Activated CD4-positive, alpha-beta T cell treated with anti-CD3 and anti-CD28 coated beads, Interleukin-2, amount 10 ng/mL, durations not matched to agents 24 days and 14 days (primary cell): ENCODE measurements around the gene ALS2CL. TPM values are rescaled to one million over a fixed set of nuclear protein-coding genes. Genes with fewer than 3 reads are reported as not detected.

ENCODE experiments used
- DNase-seq: peaks from one replicate; pipeline ENCODE4 v3.0.0; 2022
- H3K27ac Mint-ChIP-seq: one replicate; pipeline ENCODE4 v1.8.0; 2022; ENCODE audit warnings: mild to moderate bottlenecking, mixed read lengths
- H3K27me3 Mint-ChIP-seq: one replicate; pipeline ENCODE4 v1.8.0; 2022; ENCODE audit warnings: mixed read lengths
- H3K36me3 Mint-ChIP-seq: one replicate; pipeline ENCODE4 v1.8.0; 2022; ENCODE audit warnings: low read depth, mild to moderate bottlenecking, mixed read lengths
- H3K4me1 Mint-ChIP-seq: one replicate; pipeline ENCODE4 v1.8.0; 2021; ENCODE audit warnings: mixed read lengths
- H3K4me3 Mint-ChIP-seq: one replicate; pipeline ENCODE4 v1.8.0; 2022; ENCODE audit warnings: mild to moderate bottlenecking, moderate library complexity, mixed read lengths
- H3K9me3 Mint-ChIP-seq: one replicate; pipeline ENCODE4 v1.8.0; 2021; ENCODE audit warnings: mixed read lengths
- intact Hi-C: fragments of 100-400 bp; cut with micrococcal nuclease; formaldehyde crosslinking; loops from one replicate; pipeline ENCODE4 v1.15.1; 2023
- total RNA-seq: library from RNA; stranded (reverse); gene quantifications from 2 replicates; pipeline ENCODE4 v1.2.3, GENCODE V29; 2022

Gene ALS2CL
- total RNA-seq, 1 donor from 2014 or later = 0.47 TPM

- no peak for DNase-seq
- Mint-ChIP-seq H3K9me3 (no peaks in the 10 kb centered on the region), H3K27ac (no peak overlapping the region), H3K4me1 (peaks cover 1% of the 10 kb centered on the region), H3K36me3 (no peaks in the 10 kb centered on the region), H3K27me3 (peaks cover 38% of the 10 kb centered on the region), H3K4me3 (no peak overlapping the region)
- intact Hi-C loops = loop anchor here (10.0 kb wide), 1 partner anchor 682 kb away; the partner anchor contains the start of gene PTPN23
Measured at GRCh38 chr3:46702246-46703012, 8.9 kb upstream of the ALS2CL start.

- H3K4me1 Mint-ChIP-seq = peaks cover 1% of the 10 kb centered on the region
- H3K9me3 Mint-ChIP-seq = no peaks in the 10 kb centered on the region
- H3K27ac Mint-ChIP-seq = no peak within 1 kb of the TSS
- H3K36me3 Mint-ChIP-seq = no peaks in the 10 kb centered on the region
- peaks cover 38% of the 10 kb centered on the region for H3K27me3 Mint-ChIP-seq
- intact Hi-C loops = loop anchor here (10.0 kb wide), 1 partner anchor 683 kb away; the partner anchor contains the start of gene PTPN23
- no peak within 1 kb of the TSS for H3K4me3 Mint-ChIP-seq
- DNase-seq = no peak
Measured at GRCh38 chr3:46701181-46701939, 7.9 kb upstream of the ALS2CL start, which contains the start of gene TMIE. Gene TMIE (plus strand): TSS chr3:46701392. CDS start chr3:46701488, 96 bp downstream.

DNA sequence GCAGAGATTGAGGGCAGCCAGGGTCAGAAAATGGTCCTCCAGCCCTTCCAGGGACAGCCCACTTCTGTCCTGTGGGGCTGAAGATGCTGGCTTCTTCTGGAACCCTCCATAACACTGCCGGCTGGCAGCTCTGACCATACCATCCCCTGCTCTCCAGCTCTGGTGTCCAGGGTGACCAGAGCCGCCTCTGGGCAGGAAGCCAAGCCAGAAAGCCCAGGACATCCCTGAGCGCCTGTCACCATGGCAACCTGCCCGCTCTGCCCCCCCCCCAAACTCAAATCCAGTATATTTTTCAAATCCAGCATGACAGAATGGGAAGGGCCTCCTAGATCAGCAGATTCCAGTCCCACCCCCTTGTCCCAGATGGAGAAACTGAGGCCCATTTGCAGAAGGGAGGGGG, 7.3 kb upstream of the ALS2CL start:
- H3K9me3 Mint-ChIP-seq = no peaks in the 10 kb centered on the region
- DNase-seq = no peak
- H3K27ac Mint-ChIP-seq = no peak overlapping the region
- H3K27me3 Mint-ChIP-seq = peaks cover 38% of the 10 kb centered on the region
- no peaks in the 10 kb centered on the region for H3K36me3 Mint-ChIP-seq
- H3K4me1 Mint-ChIP-seq = peaks cover 5% of the 10 kb centered on the region
- H3K4me3 Mint-ChIP-seq = no peak overlapping the region
- intact Hi-C loops = loop anchor here (10.0 kb wide), 1 partner anchor 684 kb away; the partner anchor contains the start of gene PTPN23

DNA sequence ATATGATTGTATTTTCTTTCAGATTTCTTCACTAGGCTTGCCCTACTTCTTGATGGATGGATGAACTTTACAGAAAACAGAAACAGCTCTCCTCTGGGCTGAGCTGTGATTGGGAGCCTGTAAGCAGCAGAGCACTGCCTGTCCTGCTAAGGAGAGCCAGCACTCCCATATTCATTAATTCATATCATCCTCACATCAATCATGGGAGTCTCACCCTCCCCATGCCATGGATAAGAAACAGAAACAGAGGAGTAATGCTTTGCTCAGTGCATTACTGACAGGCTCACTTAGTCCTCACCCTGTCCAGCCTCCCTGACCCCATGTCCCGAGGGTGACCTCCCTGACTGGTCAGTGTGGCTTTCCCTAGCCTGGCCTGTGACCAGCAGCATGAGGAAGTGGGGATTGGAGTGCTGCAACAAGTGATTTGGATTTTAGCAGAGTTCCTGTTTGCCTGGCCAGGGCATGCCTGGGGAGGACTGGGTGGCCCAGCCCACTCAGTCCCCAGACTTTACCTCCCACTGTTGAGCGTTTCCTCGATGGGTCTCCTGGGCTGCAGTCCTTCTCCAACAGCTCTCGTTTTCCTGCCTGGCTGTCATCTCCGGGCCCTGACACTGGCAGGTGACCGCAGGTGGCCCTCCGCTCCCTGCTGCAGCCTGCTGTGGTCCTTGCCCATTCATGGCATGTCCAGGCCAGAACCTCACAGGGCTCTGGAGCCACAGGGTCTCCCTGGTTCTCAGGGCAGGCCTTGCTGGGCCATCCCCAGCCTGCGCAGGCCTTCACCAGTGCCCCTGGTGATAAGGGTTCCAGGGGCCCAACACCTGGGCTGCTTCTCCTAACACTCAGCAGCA, 6.4 kb upstream of the ALS2CL start:
- no peaks in the 10 kb centered on the region for H3K36me3 Mint-ChIP-seq
- peaks cover 38% of the 10 kb centered on the region for H3K27me3 Mint-ChIP-seq
- intact Hi-C loops = loop anchor here (10.0 kb wide), 1 partner anchor 685 kb away; the partner anchor contains the start of gene PTPN23
- peaks cover 13% of the 10 kb centered on the region for H3K4me1 Mint-ChIP-seq
- no peak for DNase-seq
- H3K9me3 Mint-ChIP-seq = no peaks in the 10 kb centered on the region
- no peak overlapping the region for H3K27ac Mint-ChIP-seq
- H3K4me3 Mint-ChIP-seq = no peak overlapping the region

- no peaks in the 10 kb centered on the region for H3K36me3 Mint-ChIP-seq
- no peaks in the 10 kb centered on the region for H3K9me3 Mint-ChIP-seq
- H3K27ac Mint-ChIP-seq = peak overlapping the region; percentile 1
- intact Hi-C loops = no loop called here
- peaks cover 22% of the 10 kb centered on the region for H3K4me1 Mint-ChIP-seq
- H3K4me3 Mint-ChIP-seq = peak overlapping the region; percentile 52
- DNase-seq = no peak
- peaks cover 33% of the 10 kb centered on the region for H3K27me3 Mint-ChIP-seq
Measured at GRCh38 chr3:46695962-46696894, 2.7 kb upstream of the ALS2CL start.

- Mint-ChIP-seq H3K4me3 (peak overlapping the region; percentile 52), H3K27ac (peak overlapping the region; percentile 58), H3K27me3 (peaks cover 29% of the 10 kb centered on the region), H3K9me3 (no peaks in the 10 kb centered on the region), H3K36me3 (no peaks in the 10 kb centered on the region), H3K4me1 (peaks cover 24% of the 10 kb centered on the region)
- DNase-seq = peak; percentile 81
- intact Hi-C loops = no loop called here
Measured at GRCh38 chr3:46695177-46695961, 1.9 kb upstream of the ALS2CL start.

DNA sequence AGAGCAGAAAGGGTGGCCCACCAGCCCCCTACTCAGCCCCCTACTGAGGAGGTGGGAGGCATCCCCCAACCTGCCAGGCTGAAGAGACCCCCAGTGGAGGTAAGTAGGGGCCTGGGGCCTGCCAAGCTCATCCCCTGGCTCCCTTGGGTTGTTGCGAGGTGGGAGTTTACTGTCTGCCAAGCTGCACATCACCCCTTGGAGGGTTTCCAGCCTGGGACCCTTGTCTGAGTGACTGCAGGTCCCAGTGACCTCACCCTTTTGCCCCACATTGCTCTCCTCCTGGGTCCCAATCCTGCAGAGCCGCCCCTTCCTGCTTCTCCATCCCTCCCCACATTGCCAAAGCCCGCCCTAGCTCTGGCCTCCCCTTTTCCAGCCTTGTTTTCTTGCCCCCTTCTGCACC, 1.0 kb upstream of the ALS2CL start:
- Mint-ChIP-seq H3K27ac (no peak overlapping the region), H3K36me3 (no peaks in the 10 kb centered on the region)
- intact Hi-C loops = no loop called here

DNA sequence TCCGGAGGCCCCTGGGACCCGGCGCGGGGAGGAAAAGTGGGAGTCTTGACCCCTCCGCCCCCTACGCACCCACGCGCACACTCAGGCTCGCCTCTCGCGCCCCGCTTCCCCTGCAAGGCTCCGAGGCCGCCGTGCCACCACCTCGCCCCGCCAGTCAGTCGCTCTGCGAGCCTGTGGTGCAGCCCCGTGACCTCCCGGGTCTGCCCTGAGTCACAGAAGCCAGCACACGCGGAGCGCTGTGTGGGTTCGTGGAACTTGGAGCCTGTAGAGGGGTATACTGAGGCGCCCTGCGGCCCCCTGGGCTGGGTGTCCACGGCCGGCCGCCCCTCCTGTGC, 380 bp upstream of the ALS2CL start:
- H3K4me1 Mint-ChIP-seq = peaks cover 26% of the 10 kb centered on the region
- peak overlapping the region; percentile 63 for H3K4me3 Mint-ChIP-seq
- intact Hi-C loops = no loop called here
- no peaks in the 10 kb centered on the region for H3K36me3 Mint-ChIP-seq
- no peak overlapping the region for H3K27ac Mint-ChIP-seq
- no peak for DNase-seq
- H3K9me3 Mint-ChIP-seq = no peaks in the 10 kb centered on the region
- H3K27me3 Mint-ChIP-seq = peaks cover 19% of the 10 kb centered on the region

More for the DNA sequence above, 1.0 kb upstream of the ALS2CL start:
- Mint-ChIP-seq H3K4me3 (peak overlapping the region; percentile 52), H3K9me3 (no peaks in the 10 kb centered on the region), H3K4me1 (peaks cover 26% of the 10 kb centered on the region), H3K27me3 (peaks cover 22% of the 10 kb centered on the region)
- DNase-seq = no peak

DNA sequence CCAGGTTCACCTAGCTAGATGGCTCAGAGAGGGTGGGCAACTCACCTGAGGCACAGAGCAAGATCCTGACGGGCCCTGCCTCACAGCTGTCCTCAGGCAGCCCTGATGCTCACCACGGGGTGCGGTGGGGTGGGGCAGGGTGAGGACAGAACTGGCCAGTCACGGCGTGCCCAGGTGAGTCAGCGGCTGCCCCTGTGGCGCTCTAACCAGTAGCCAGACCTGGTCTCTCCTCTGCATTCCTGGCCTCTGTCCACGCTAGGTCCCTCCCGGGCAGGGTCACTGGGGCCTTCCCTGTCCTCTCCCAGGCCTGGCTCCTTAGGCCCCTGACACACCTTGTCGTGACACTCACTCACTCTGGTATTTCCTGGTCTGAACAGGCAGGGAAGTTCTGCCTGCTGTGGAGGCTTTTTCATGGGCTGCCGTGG, 901 bp downstream of the ALS2CL start:
- Mint-ChIP-seq H3K27ac (no peak overlapping the region), H3K4me3 (peak overlapping the region; percentile 83), H3K36me3 (no peaks in the 10 kb centered on the region), H3K9me3 (no peaks in the 10 kb centered on the region), H3K27me3 (peaks cover 17% of the 10 kb centered on the region), H3K4me1 (peaks cover 26% of the 10 kb centered on the region)
- intact Hi-C loops = no loop called here
- DNase-seq = no peak

DNA sequence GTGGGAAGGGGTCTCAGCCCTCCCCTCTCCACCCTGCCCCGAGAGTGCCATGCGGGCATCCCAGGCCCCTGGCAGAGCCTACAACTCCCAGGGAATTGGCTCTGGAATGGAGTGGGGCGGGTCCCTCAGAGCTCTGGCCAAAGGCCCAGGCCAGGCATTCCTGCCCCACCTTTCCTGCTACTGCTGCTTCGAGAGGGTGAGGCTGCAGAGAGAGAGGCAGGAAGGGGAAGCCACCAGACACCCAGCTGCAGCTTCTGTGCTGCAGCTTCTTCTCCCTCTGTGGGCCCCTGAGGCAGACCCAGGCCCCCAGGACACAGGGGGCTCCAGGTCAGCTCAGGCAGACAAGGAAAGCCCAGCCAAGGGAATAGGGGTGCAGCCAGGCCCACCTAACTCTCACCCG, 2.7 kb downstream of the ALS2CL start:
- intact Hi-C loops = no loop called here
- DNase-seq = no peak
- Mint-ChIP-seq H3K9me3 (no peaks in the 10 kb centered on the region), H3K27ac (no peak overlapping the region), H3K27me3 (peaks cover 17% of the 10 kb centered on the region), H3K36me3 (no peaks in the 10 kb centered on the region), H3K4me3 (no peak overlapping the region), H3K4me1 (peaks cover 23% of the 10 kb centered on the region)

- Mint-ChIP-seq H3K4me1 (peaks cover 2% of the 10 kb centered on the region), H3K9me3 (no peaks in the 10 kb centered on the region), H3K27ac (no peak overlapping the region), H3K4me3 (no peak overlapping the region), H3K27me3 (no peaks in the 10 kb centered on the region), H3K36me3 (no peaks in the 10 kb centered on the region)
- no peak for DNase-seq
- intact Hi-C loops = no loop called here
Measured at GRCh38 chr3:46685446-46685845, 8.0 kb downstream of the ALS2CL start.

DNA sequence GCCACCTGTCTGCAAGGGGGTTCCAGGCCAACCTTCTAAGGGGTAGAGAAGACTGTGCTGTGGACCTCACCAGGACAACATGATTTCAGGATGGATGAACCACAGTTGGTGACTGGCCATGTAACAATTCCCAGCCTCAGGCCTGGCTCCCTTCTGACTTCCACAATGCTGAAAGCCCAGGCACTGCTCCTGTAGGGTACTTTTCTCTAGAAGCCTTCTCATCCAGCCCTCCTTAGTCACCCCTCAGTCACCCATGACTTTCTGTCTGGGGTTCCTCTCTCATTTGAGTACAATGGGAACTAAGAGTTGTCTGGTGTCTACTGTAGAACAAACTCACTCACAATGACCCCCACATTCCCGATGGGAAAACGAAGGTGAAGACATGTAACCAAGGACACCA, 8.6 kb downstream of the ALS2CL start:
- H3K27me3 Mint-ChIP-seq = no peaks in the 10 kb centered on the region
- H3K4me3 Mint-ChIP-seq = no peak overlapping the region
- H3K4me1 Mint-ChIP-seq = peaks cover under 1% of the 10 kb centered on the region
- DNase-seq = no peak
- no peaks in the 10 kb centered on the region for H3K36me3 Mint-ChIP-seq
- intact Hi-C loops = no loop called here
- no peak overlapping the region for H3K27ac Mint-ChIP-seq
- no peaks in the 10 kb centered on the region for H3K9me3 Mint-ChIP-seq
